ENCODE measurements around the gene RNF115.

DNA sequence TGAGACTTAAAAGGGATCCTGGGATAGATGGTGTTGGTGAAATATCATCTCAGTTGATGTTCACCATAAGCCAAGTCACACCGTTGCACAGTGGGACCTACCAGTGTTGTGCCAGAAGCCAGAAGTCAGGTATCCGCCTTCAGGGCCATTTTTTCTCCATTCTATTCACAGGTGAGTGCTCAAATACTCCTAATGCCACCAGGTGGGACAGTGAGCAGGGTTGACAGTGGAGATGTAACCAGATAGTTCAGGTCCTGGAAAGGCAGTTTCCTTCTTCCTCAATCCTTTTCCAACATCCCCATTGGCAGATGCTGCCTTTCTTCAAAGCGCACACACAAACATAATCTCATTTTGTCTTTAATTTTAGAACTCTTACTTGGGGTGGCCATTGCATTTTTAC lies 93.0 kb downstream of the RNF115 start:
- TF ChIP-seq, protein P1, sequence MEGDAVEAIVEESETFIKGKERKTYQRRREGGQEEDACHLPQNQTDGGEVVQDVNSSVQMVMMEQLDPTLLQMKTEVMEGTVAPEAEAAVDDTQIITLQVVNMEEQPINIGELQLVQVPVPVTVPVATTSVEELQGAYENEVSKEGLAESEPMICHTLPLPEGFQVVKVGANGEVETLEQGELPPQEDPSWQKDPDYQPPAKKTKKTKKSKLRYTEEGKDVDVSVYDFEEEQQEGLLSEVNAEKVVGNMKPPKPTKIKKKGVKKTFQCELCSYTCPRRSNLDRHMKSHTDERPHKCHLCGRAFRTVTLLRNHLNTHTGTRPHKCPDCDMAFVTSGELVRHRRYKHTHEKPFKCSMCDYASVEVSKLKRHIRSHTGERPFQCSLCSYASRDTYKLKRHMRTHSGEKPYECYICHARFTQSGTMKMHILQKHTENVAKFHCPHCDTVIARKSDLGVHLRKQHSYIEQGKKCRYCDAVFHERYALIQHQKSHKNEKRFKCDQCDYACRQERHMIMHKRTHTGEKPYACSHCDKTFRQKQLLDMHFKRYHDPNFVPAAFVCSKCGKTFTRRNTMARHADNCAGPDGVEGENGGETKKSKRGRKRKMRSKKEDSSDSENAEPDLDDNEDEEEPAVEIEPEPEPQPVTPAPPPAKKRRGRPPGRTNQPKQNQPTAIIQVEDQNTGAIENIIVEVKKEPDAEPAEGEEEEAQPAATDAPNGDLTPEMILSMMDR (IDR thresholded peaks at IDR 0.05): no peak
- TF ChIP-seq POLR2A (IDR thresholded peaks at IDR 0.05): no peak

All from body of pancreas (tissue), 4 donors.